SU-DHL-6 (cell line): Measurements from ENCODE around the gene PNRC1.

Experiments
- EZH2phosphoT487 ChIP-seq: fragments of 200-600 bp; sonication (generic), shearing (Covaris generic); conservative IDR thresholded peaks from 2 replicates; pipeline ENCODE4 v1.6.1; 2018; ENCODE audit warnings: mild to moderate bottlenecking, antibody characterized with exemption, low read length, moderate library complexity, mixed read lengths
- TF ChIP-seq, protein P1 (sequence below): fragments of 200-600 bp; sonication (generic); IDR thresholded peaks from one replicate; pipeline ENCODE4 v1.5.1; 2017; ENCODE audit warnings: antibody characterized with exemption, mild to moderate bottlenecking, low read length, moderate library complexity; ENCODE audit not compliant: insufficient read depth, poor library complexity, severe bottlenecking

DNA sequence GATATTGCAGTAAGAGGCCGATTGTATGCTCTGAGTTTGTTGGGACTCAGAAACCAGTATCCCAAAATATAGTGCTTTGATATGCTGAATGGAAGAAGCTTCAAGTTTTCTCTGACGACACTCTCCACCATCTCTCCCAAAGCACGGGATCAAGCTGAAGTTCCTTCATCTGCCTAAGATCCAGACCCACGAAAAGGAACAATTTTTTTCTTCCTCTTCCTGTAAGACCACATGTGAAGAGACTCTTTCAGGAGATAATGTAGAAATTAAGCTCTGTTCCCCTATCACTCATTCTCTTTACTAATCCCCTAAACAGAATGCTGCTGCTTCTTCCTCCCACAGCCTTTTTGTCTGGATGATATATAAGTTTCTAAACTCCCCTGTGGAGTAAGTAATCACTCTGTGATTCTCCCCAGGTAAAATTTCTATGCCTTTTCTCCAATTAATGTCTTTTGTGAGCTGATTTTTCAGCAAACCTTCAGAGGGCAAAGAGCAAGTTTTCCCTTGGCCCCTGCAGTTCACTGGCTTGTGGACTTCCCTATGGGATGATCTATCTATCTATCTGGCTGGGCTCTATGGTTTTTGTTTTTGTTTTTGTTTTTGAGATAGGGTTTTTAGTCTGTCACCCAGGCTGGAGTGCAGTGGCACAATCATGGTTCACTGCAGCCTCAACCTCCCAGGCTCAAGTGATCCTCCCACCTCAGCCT lies 13.5 kb upstream of the PNRC1 start:
- TF ChIP-seq, protein P1, sequence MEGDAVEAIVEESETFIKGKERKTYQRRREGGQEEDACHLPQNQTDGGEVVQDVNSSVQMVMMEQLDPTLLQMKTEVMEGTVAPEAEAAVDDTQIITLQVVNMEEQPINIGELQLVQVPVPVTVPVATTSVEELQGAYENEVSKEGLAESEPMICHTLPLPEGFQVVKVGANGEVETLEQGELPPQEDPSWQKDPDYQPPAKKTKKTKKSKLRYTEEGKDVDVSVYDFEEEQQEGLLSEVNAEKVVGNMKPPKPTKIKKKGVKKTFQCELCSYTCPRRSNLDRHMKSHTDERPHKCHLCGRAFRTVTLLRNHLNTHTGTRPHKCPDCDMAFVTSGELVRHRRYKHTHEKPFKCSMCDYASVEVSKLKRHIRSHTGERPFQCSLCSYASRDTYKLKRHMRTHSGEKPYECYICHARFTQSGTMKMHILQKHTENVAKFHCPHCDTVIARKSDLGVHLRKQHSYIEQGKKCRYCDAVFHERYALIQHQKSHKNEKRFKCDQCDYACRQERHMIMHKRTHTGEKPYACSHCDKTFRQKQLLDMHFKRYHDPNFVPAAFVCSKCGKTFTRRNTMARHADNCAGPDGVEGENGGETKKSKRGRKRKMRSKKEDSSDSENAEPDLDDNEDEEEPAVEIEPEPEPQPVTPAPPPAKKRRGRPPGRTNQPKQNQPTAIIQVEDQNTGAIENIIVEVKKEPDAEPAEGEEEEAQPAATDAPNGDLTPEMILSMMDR, result no peak
- TF ChIP-seq EZH2phosphoT487, result no peak
